ENCODE measurements around the gene HDAC11.
A peak's percentile ranks its signal among the peaks of the same experiment; 100 is the strongest.
"Not testable (repeated sequence)": the region's sequence is repeated elsewhere in the genome, so short reads cannot be mapped to it uniquely, and the experiment has no call there.

HDAC11 gene

GRCh38 chr3:13494463-13495350 is 14.6 kb downstream of the HDAC11 start:
- no peak for DNase-seq

- no peak for DNase-seq
Observed at GRCh38 chr3:13495351-13495813, 15.3 kb downstream of the HDAC11 start.

GRCh38 chr3:13495921-13496723 is 16.0 kb downstream of the HDAC11 start:
- DNase-seq, result peak; percentile 77

DNA sequence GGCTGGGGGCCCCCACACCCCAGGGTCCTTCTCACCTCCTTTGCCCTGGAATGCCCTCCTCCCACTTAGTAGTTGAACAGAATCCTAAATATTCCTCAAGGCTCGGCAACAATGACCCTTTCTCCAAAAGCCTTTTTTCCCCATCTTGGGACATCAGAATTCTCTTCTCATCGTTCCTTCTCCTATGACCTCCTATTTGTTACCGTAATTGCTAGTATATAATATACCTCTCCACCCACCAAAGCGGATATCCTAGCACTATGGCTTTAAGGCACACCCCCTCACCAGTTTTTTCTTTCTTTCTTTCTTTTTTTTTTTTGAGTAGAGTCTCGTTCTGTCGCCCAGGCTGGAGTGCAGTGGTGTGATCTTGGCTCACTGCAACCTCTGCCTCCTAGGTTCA is 16.8 kb downstream of the HDAC11 start:
- no peak for DNase-seq

GRCh38 chr3:13497386-13497785 is 17.3 kb downstream of the HDAC11 start:
- DNase-seq, result no peak

GRCh38 chr3:13498354-13499060 is 18.4 kb downstream of the HDAC11 start:
- no peak for DNase-seq

DNA sequence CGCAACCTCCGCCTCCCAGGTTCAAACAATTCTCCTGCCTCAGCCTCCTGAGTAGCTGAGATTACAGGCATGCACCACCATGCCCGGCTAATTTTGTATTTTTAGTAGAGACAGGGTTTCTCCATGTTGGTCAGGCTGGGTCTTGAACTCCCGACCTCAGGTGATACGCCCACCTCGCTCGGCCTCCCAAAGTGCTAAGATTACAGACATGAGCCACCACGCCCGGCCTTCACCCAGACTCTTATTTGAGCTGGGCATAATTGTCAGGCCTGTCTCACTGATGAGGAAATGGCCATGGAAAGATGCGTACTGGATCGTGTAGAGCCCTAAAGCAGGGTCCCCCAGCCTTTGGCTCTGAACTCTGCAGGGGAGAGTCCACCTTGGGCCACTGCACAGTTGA is 19.1 kb downstream of the HDAC11 start:
- DNase-seq, result not testable (repeated sequence)

DNA sequence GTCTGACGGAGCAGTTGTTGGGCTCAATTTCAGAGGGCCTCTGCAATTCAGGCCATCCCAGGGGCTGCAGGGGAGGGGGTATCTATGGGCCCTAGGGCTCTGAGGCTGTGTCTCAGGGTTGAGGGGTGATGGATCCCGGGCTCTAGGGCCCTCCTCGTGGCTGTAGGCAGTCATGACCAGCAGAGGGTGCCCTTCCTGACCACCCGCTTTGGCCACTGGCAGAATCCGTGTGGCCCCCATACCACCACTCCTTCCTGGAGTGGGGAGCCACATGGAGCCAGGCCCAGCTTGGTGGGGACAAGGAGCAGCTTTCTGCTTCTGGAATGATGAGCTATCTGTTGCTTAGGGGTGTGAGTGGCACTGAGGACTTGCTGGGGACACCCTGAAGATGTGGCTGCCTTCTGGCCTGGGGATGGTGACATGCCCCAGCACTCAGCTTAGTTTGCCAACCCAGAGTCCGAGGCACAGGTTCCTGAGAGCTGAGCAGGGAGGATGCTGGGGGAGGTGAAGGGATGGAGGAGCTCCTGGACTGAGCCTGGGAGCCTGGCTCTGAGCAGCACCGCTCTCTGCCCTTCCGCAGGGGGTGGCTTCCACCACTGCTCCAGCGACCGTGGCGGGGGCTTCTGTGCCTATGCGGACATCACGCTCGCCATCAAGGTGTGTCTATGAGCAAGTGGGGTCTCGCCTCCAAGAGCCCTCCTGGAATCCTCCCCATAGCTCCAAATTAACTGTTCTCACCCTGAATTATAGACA is 20.2 kb downstream of the HDAC11 start:
- DNase-seq, result no peak

DNA sequence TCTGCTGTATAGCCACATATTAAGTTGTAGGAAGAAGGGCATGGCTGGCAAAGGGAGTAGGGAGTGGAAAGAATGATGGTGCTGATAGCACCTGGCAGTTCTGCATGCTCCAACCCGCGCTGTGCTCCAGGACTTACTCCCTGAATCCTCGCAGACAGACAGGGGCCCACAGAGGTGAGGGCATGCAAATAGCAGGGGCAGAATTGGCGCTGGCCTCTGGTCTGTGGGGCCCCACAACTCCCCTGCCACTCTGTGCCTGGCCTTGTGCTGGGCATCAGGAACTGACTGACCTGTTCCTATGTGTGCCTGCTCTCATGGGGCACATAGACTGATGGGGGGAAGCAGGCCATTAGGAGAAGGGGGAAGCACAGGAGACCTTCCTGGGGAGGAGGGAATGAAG is 20.9 kb downstream of the HDAC11 start:
- DNase-seq, result no peak

GRCh38 chr3:13501521-13501920 is 21.4 kb downstream of the HDAC11 start:
- no peak for DNase-seq

DNA sequence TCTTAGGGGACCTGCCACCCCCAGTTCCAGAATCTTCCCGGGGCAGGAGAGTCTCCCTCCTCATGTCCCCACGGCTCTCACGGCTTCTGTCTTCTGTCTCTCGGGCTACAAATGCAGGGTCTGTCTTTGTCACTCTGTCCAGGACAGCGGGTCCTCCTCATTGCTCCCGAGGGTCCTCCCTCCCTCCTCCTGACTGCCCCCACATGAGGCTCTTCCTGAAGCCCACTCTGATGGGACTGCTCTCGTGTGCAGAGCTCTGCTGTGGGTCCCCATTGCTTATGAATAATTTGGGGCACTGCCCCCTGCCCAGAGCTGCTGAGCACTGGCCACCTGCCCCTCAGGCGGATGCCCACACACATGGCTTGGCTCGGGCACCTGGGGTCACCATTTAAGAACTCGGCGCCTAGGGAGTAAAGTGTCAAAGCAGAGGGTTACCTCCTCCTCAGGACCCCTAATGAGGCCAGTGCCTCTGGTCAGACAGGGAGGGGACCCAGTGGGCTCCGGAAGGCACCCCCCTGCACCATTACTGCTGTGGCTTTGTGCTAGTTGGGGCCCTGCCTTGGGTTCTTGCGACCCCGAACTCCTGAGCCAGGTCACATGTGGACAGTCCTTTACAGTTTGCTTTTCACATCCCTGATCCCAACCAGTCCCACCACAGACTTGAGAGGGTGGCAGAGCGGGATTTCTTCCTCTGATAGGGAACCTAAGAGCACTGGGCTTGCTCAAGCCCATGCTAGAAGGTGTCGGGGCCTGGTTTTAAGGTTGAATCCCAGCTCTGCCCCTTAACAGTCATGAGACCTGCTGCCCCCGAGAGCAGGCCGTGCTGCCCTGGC is 22.1 kb downstream of the HDAC11 start:
- DNase-seq, result no peak

GRCh38 chr3:13502791-13503060 is 22.6 kb downstream of the HDAC11 start:
- DNase-seq, result no peak

DNA sequence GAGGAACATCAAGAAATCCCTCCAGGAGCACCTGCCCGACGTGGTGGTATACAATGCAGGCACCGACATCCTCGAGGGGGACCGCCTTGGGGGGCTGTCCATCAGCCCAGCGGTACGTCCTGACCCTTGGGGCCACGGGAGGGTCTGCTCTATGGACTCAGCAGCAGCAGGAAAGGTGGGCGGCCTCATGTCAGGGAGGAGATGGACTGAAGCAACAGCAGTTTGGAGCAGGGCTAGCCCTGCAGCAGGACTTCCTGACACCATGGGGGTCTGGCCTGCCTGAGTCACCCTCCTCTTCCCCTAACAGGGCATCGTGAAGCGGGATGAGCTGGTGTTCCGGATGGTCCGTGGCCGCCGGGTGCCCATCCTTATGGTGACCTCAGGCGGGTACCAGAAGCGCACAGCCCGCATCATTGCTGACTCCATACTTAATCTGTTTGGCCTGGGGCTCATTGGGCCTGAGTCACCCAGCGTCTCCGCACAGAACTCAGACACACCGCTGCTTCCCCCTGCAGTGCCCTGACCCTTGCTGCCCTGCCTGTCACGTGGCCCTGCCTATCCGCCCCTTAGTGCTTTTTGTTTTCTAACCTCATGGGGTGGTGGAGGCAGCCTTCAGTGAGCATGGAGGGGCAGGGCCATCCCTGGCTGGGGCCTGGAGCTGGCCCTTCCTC is 24.2 kb downstream of the HDAC11 start:
- peak; percentile 59 for DNase-seq

DNA sequence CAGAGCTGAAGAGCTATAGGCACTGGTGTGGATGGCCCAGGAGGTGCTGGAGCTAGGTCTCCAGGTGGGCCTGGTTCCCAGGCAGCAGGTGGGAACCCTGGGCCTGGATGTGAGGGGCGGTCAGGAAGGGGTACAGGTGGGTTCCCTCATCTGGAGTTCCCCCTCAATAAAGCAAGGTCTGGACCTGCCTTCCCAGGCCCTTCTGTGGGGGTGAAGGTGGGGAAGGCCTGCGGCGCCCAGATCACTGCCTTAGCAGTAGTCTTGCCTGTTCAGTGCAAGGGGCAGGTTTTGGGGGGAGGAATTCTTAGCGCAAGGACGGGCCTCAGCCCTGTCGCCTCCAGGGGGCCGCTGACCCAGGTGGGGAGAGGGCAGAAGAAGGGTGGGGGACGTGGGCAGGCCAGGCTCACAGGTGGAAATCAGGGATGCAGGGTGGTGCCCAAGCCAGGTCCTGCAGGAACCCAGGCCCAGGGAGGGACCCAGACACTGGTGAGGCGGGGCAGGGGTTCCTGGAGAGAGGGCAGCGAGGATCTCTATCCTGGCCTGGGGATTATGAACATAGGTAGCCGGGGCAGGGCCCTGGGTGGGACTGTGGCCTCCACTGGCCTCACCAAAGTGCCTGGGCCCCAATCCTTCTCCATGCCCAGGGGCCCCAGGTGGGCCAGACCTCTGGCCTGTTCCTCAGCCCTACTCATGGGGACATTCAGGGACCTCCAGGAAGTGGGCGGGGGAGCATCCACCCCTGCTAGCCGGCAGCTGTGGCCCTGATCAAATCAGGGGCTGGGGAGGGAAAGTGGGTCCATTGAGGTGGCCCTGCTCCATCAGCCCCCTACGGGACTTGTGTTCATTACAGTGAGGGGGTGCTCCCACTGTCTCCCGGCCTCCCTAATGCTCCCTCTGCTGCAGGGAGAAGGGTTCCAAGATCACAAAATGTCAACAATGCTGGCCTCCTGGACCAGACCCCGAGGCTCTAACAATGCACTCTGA is 25.3 kb downstream of the HDAC11 start:
- no peak for DNase-seq

DNA sequence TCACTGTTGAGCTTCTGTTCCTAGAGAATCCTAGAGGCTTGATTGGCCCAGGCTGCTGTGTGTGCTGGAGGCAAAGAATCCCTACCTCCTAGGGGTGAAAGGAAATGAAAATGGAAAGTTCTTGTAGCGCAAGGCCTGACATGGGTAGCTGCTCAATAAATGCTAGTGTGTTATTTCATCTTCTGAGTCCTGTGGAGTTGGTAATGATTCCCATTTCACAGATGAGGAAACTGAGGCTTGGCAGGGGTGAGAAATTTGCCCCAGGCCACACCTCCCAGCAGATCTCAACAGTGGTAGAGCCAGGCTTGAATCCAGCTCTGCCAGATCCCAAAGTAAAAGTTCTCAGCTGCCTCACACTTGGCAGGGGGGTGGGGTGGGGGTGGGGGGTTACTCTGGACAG is 26.1 kb downstream of the HDAC11 start:
- no peak for DNase-seq

DNA sequence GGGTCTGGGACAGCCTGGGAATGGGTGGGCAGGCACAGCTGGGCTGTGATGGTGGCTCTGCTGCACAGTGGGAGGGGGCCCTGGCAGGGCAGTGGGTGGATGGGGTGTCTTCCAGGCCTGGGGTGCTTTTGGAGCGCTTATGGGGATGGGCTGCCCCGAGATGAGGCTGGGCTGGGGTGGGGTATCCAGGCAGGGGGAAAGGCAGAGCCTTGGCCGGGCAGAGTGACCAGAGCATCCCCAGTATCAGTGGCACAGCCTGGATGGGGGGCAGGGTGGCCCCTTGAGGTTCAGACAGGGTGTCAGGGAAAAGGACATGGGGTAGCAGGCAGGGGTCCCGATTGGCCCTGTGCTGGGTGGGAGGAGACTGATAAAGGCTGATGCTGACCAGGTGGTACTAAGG is 26.6 kb downstream of the HDAC11 start:
- no peak for DNase-seq

DNA sequence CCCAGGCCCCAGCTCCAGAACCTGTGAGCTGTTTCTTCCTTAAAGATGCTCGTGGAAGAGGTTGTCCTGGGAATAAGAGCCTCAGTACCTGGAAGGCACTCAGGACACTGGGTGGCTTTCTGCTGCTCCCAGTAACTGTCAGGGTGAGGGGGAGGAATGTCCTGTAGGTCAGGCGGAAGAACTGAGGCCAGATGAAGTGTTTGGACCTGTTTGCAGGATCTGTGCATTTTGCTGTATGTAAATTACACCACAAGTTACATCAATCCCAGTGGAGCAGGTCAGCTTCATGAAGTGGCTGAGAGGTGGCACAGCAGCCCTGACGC is 27.1 kb downstream of the HDAC11 start:
- no peak for DNase-seq

DNA sequence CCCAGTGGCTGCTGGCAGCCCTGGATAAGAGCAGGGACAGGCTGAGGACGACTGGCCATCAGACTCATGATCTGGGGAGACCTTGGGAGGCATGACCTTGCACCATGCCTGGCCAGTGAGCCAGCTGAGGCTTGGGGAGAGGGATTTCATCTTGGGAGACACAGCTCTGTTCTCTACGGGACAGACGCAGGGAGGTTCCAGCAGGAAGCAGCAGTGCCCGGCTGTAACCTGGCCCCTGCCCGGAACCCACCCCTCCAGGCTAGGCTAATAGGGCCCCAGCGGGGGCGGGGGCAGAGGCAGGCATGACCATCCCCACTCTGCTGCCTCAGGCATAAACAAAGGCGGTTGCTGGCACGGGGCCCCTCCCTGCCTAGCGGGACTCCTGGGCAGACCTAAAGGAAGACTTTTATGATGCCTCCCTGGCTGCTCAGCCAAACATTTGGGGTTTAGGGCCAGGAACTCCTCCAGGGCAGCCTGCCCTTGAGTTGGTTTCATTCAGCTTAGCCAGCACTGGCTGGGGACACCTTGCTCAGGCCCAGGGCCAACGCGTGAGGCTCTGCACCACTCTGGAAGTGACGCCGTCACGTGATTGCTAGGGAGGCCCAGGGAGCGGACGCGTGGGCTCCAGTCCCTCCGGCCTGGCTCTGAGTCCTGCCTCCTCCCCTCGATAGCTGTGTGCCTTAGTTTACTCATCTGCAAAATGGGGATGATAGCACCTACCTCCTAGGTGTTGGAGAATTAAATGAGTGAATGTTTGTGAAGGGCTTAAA is 27.6 kb downstream of the HDAC11 start:
- no peak for DNase-seq

DNA sequence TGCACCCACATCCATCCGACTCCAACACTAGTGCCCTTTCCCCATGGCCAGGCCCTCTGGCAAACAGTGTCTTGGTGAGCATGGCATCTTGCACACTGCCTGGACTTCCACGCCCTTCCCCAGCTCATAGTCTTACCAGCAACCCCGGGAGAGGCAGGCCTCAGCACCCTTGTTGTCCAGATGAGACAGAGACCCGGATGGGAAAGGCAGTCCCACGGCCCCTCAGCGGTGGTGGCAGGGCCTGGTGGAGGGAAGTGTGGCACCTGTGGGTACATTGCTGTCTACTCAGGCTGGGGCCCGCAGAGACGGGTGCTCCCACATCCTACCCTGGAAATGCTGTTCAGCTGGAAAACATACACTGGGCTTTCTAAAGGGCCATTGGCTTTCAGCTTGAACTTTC is 28.4 kb downstream of the HDAC11 start:
- DNase-seq, result no peak

Measured in amniotic stem cell (primary cell).